NB4 (cell line): Measurements from ENCODE around the gene LIMS1.
"Not testable (repeated sequence)": the region's sequence is repeated elsewhere in the genome, so short reads cannot be mapped to it uniquely, and the experiment has no call there.

Experiments
- MYC ChIP-seq: IDR thresholded peaks from 2 replicates; pipeline ENCODE4 v1.6.1; 2011; ENCODE audit warnings: low read depth, low read length
- POLR2A ChIP-seq: IDR thresholded peaks from 2 replicates; pipeline ENCODE4 v1.6.1; 2011; ENCODE audit warnings: mild to moderate bottlenecking; ENCODE audit not compliant: insufficient read length; ENCODE audit errors: extremely low read depth
- TF ChIP-seq, protein P1 (sequence below): IDR thresholded peaks from one replicate; pipeline ENCODE4 v1.5.1; 2012; ENCODE audit warnings: low read depth, low read length
- TF ChIP-seq, protein P2 (sequence below): IDR thresholded peaks from 2 replicates; pipeline ENCODE4 v1.6.1; 2011; ENCODE audit warnings: low read depth, low read length

DNA sequence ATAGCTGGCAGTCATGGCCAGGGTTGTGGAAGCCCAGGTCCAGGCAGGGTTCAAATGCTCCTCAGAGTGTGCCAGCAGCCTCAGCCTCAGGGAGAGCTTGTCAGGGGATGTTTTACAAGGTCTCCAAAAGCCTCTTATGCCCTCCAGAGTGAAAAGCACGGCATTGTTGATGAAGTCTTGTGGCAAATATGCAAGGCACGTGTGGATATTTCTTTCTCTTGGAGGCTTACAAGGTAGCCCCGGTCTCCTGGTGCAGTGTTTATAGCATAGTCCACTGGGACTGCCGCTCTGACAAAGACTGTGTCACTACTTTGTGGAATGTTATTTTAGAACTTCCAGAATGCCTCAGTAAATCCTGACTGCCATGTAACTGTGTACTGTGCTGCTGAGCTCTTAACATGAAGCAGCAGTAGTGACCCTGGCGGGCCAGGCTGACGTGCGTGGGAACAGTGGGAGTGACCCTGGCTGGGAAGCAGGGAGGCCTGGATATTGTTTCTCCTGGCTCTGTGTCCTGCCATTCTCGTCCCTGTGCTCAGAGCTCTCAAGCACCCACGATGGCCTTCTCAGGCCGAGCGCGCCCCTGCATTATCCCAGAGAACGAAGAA is 120.4 kb downstream of the LIMS1 start:
- TF ChIP-seq, protein P1, sequence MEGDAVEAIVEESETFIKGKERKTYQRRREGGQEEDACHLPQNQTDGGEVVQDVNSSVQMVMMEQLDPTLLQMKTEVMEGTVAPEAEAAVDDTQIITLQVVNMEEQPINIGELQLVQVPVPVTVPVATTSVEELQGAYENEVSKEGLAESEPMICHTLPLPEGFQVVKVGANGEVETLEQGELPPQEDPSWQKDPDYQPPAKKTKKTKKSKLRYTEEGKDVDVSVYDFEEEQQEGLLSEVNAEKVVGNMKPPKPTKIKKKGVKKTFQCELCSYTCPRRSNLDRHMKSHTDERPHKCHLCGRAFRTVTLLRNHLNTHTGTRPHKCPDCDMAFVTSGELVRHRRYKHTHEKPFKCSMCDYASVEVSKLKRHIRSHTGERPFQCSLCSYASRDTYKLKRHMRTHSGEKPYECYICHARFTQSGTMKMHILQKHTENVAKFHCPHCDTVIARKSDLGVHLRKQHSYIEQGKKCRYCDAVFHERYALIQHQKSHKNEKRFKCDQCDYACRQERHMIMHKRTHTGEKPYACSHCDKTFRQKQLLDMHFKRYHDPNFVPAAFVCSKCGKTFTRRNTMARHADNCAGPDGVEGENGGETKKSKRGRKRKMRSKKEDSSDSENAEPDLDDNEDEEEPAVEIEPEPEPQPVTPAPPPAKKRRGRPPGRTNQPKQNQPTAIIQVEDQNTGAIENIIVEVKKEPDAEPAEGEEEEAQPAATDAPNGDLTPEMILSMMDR = not testable (repeated sequence)
- TF ChIP-seq, protein P2, sequence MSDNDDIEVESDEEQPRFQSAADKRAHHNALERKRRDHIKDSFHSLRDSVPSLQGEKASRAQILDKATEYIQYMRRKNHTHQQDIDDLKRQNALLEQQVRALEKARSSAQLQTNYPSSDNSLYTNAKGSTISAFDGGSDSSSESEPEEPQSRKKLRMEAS = not testable (repeated sequence)
- TF ChIP-seq POLR2A, MYC: not testable (repeated sequence)
